DOHH2 (cell line): ENCODE measurements around the gene THRB.

Experiments
- H3F3A ChIP-seq: fragments of 200-600 bp; sonication (generic), shearing (Covaris generic); 2 replicates; pipeline ENCODE4 v1.6.0; 2016; ENCODE audit warnings: antibody characterized with exemption, mild to moderate bottlenecking; ENCODE audit not compliant: control insufficient read depth, insufficient read depth
- H3K27ac ChIP-seq: fragments of 200-600 bp; sonication (generic); 2 replicates; pipeline ENCODE4 v1.5.1; 2014; ENCODE audit warnings: low read depth, mild to moderate bottlenecking, low read length, moderate library complexity
- H3K27me3 ChIP-seq: fragments of 200-600 bp; sonication (generic); 2 replicates; pipeline ENCODE4 v1.6.1; 2014; ENCODE audit warnings: mild to moderate bottlenecking, low read length, mixed read lengths; ENCODE audit not compliant: control insufficient read depth
- H3K36me3 ChIP-seq: fragments of 200-600 bp; sonication (generic); 2 replicates; pipeline ENCODE4 v1.6.1; 2014; ENCODE audit warnings: mild to moderate bottlenecking, low read length, moderate library complexity, mixed read lengths; ENCODE audit not compliant: control insufficient read depth
- H3K4me1 ChIP-seq: fragments of 200-600 bp; sonication (generic); 2 replicates; pipeline ENCODE4 v1.6.1; 2014; ENCODE audit warnings: mild to moderate bottlenecking, low read length, mixed read lengths; ENCODE audit not compliant: control insufficient read depth
- H3K4me2 ChIP-seq: fragments of 200-600 bp; sonication (generic); 2 replicates; pipeline ENCODE4 v1.6.0; 2014; ENCODE audit warnings: mild to moderate bottlenecking, low read length, moderate library complexity
- H3K4me3 ChIP-seq: fragments of 200-600 bp; sonication (generic); 2 replicates; pipeline ENCODE4 v1.5.1; 2014; ENCODE audit warnings: mild to moderate bottlenecking, low read length, mixed read lengths
- H3K79me2 ChIP-seq: fragments of 200-600 bp; sonication (generic); 2 replicates; pipeline ENCODE4 v1.6.1; 2014; ENCODE audit warnings: mild to moderate bottlenecking, low read length, mixed read lengths; ENCODE audit not compliant: control insufficient read depth
- H3K9me2 ChIP-seq: fragments of 200-600 bp; sonication (generic); replicated peaks from 2 replicates; pipeline ENCODE4 v1.6.1; 2014; ENCODE audit warnings: mild to moderate bottlenecking, low read length, mixed read lengths; ENCODE audit not compliant: control insufficient read depth
- H3K9me3 ChIP-seq: fragments of 200-600 bp; sonication (generic); 2 replicates; pipeline ENCODE4 v1.6.1; 2014; ENCODE audit warnings: antibody characterized with exemption, low read length, mixed read lengths; ENCODE audit not compliant: control insufficient read depth, insufficient read depth
- H4K20me1 ChIP-seq: fragments of 200-600 bp; sonication (generic); 2 replicates; pipeline ENCODE4 v1.6.0; 2014; ENCODE audit warnings: low read depth, mild to moderate bottlenecking, antibody characterized with exemption, low read length, moderate library complexity; ENCODE audit not compliant: control insufficient read depth, insufficient read depth
- EZH2phosphoT487 ChIP-seq: fragments of 200-600 bp; sonication (generic); IDR thresholded peaks from 2 replicates; pipeline ENCODE4 v1.6.1; 2017; ENCODE audit warnings: borderline replicate concordance, mild to moderate bottlenecking, antibody characterized with exemption, low read length, moderate library complexity, mixed read lengths
- TF ChIP-seq, protein P1 (sequence below): fragments of 200-600 bp; sonication (generic); IDR thresholded peaks from one replicate; pipeline ENCODE4 v1.5.1; 2014; ENCODE audit warnings: antibody characterized with exemption, mild to moderate bottlenecking, low read depth, low read length; ENCODE audit not compliant: poor library complexity, severe bottlenecking

THRB gene

DNA sequence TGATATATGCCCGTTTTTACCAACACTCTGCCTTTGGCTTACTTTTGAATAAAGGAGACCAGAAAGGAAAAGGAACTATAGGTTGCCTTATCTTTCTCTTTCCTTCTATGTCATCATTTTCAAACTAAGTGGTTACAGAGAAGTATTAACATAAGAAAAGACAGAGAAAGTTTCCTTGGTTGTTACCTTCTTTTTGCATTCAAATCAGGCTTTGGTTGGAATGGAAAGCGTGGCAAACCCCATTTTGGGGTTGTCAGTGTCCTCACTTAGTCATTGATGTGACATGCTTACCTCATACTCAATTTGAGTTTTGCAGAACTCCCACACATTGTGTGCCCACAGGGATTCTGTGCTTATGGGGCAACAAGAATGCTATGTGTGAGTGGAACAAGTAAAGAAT, 3.7 kb upstream of the THRB start:
- no peak overlapping the region for H3K27ac ChIP-seq
- no peaks in the 10 kb centered on the region for H3K9me3 ChIP-seq
- no peaks in the 10 kb centered on the region for H3K9me2 ChIP-seq

GRCh38 chr3:24497942-24498341, 3.3 kb upstream of the THRB start:
- Histone ChIP-seq H3K4me3 (no peak overlapping the region), H3K27ac (no peak overlapping the region), H3K27me3 (peaks cover 27% of the 10 kb centered on the region), H3K36me3 (no peaks in the 10 kb centered on the region), H3K79me2 (no peaks in the 10 kb centered on the region), H3K4me1 (no peaks in the 10 kb centered on the region), H3K9me3 (no peaks in the 10 kb centered on the region), H4K20me1 (no peaks in the 10 kb centered on the region), H3K9me2 (no peaks in the 10 kb centered on the region), H3K4me2 (no peak overlapping the region), H3F3A (no peaks in the 10 kb centered on the region)
- TF ChIP-seq, protein P1, sequence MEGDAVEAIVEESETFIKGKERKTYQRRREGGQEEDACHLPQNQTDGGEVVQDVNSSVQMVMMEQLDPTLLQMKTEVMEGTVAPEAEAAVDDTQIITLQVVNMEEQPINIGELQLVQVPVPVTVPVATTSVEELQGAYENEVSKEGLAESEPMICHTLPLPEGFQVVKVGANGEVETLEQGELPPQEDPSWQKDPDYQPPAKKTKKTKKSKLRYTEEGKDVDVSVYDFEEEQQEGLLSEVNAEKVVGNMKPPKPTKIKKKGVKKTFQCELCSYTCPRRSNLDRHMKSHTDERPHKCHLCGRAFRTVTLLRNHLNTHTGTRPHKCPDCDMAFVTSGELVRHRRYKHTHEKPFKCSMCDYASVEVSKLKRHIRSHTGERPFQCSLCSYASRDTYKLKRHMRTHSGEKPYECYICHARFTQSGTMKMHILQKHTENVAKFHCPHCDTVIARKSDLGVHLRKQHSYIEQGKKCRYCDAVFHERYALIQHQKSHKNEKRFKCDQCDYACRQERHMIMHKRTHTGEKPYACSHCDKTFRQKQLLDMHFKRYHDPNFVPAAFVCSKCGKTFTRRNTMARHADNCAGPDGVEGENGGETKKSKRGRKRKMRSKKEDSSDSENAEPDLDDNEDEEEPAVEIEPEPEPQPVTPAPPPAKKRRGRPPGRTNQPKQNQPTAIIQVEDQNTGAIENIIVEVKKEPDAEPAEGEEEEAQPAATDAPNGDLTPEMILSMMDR = no peak
- no peak for TF ChIP-seq EZH2phosphoT487

More for the DNA sequence above, 3.7 kb upstream of the THRB start:
- no peaks in the 10 kb centered on the region for H3K36me3 ChIP-seq
- H4K20me1 ChIP-seq = no peaks in the 10 kb centered on the region
- H3K4me1 ChIP-seq = no peaks in the 10 kb centered on the region
- H3F3A ChIP-seq = no peaks in the 10 kb centered on the region
- peaks cover 23% of the 10 kb centered on the region for H3K27me3 ChIP-seq
- TF ChIP-seq, protein P1 = no peak
- TF ChIP-seq EZH2phosphoT487 = no peak
- no peaks in the 10 kb centered on the region for H3K79me2 ChIP-seq
- no peak overlapping the region for H3K4me2 ChIP-seq
- H3K4me3 ChIP-seq = no peak overlapping the region

- TF ChIP-seq EZH2phosphoT487 = no peak
- TF ChIP-seq, protein P1 = peak; percentile 45
- peaks cover 29% of the 10 kb centered on the region for H3K27me3 ChIP-seq
- H3K27ac ChIP-seq = no peak overlapping the region
- H3K4me3 ChIP-seq = no peak overlapping the region
- H3K4me2 ChIP-seq = no peak overlapping the region
- H3K36me3 ChIP-seq = no peaks in the 10 kb centered on the region
- no peaks in the 10 kb centered on the region for H3F3A ChIP-seq
- H3K9me2 ChIP-seq = no peaks in the 10 kb centered on the region
- no peaks in the 10 kb centered on the region for H3K79me2 ChIP-seq
- H4K20me1 ChIP-seq = no peaks in the 10 kb centered on the region
- no peaks in the 10 kb centered on the region for H3K4me1 ChIP-seq
- no peaks in the 10 kb centered on the region for H3K9me3 ChIP-seq
Measured at GRCh38 chr3:24496529-24497482, 2.2 kb upstream of the THRB start.
